Stimulated activated naive CD8-positive, alpha-beta T cell treated with anti-CD3 and anti-CD28 coated beads, Interleukin-15, Interleukin-2, amounts not matched to agents 100 ng/mL and 50 ng/mL, for 24 hours (primary cell): ENCODE results near the gene ZNF530.
A peak's percentile ranks its signal among the peaks of the same experiment; 100 is the strongest.

Experiments
- H3K27ac Mint-ChIP-seq: one replicate; pipeline ENCODE4 v1.8.0; 2021; ENCODE audit warnings: mild to moderate bottlenecking, mixed read lengths
- H3K27me3 Mint-ChIP-seq: one replicate; pipeline ENCODE4 v1.8.0; 2021; ENCODE audit warnings: mixed read lengths
- H3K36me3 Mint-ChIP-seq: one replicate; pipeline ENCODE4 v1.8.0; 2021; ENCODE audit warnings: low read depth, mixed read lengths
- H3K4me1 Mint-ChIP-seq: one replicate; pipeline ENCODE4 v1.8.0; 2021; ENCODE audit warnings: low read depth, mixed read lengths
- H3K4me3 Mint-ChIP-seq: one replicate; pipeline ENCODE4 v1.8.0; 2021; ENCODE audit warnings: mild to moderate bottlenecking, mixed read lengths
- H3K9me3 Mint-ChIP-seq: one replicate; pipeline ENCODE4 v1.8.0; 2021; ENCODE audit warnings: mixed read lengths

ZNF530 gene

DNA sequence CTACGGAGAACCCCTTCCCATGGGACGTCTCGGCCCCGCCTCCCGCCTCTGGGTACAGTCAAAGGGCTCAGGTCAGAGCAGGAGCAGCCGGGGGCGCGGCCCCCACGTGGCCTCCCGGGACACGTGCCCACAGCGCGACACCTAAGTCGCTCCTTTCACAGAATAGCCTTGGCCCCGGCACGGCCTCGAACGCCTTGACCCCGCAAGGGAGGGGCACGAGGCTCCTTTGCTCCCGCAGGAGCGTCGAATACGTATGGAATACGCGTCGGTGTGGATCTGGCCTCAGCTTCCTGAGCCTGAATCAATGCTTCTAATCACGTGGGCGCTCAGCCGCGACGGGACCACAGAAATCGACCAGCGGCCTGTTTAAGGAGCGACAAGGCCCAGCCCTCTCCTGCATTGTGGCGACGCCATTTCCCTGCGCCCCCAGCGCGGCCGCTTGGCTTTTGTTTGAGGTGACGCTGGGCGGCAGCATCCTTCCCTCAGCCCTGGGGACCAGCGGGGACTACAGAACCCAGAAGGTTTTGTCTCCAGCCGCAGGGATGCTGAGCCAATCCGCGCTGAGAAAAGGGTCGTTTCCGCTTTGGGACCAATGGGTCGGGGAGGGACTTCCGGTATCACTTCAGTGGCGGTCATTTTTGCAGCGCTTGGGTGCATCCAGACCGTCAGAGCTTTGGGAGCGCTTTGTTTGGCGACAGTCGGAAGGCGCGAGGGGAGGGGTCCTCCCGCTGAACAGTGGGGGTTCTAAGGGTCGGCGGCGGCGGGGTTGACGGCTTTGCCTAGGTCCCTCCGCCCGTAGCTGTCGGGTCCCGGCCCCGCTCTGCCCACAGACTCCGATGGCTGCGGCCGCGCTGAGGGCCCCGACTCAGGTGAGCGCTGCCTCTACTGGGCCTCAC lies 15.9 kb upstream of the ZNF530 start, which contains the start of gene ZIK1:
Gene ZIK1 (plus strand): TSS at position 625 of the 896 bp plus-strand sequence. CDS start 212 bp downstream, at position 837.
- peaks cover 23% of the 10 kb centered on the region for H3K4me1 Mint-ChIP-seq
- H3K36me3 Mint-ChIP-seq = peaks cover 54% of the 10 kb centered on the region
- peaks cover 45% of the 10 kb centered on the region for H3K9me3 Mint-ChIP-seq
- H3K4me3 Mint-ChIP-seq = peak within 1 kb of the TSS; percentile 93
- peak within 1 kb of the TSS; percentile 80 for H3K27ac Mint-ChIP-seq
- no peaks in the 10 kb centered on the region for H3K27me3 Mint-ChIP-seq

GRCh38 chr19:57587529-57587928 lies 12.2 kb upstream of the ZNF530 start:
- Mint-ChIP-seq H3K27me3 (no peaks in the 10 kb centered on the region), H3K9me3 (peaks cover 55% of the 10 kb centered on the region), H3K4me1 (peaks cover 19% of the 10 kb centered on the region), H3K4me3 (no peak overlapping the region), H3K27ac (no peak overlapping the region), H3K36me3 (peaks cover 80% of the 10 kb centered on the region)

DNA sequence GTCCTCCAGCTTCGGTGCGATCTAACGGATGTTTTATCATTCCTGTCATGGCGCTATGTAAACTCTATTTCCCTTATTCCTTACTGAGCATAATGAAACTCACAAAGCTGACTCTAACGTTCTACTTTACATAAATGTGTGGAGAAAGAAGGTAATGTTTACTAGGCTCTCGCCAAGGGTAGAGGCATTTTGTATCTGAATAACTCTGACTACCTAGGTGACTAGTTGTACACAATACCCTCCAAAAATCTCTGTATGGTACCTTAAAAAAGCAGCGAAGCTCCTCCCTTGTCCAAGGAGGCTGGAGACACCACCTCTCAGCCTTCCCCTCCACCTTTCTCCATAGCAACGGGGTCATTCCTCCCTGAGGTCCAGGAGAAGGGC lies 316 bp upstream of the ZNF530 start:
- Mint-ChIP-seq H3K27me3 (no peaks in the 10 kb centered on the region), H3K27ac (no peak overlapping the region), H3K9me3 (peaks cover 57% of the 10 kb centered on the region), H3K4me1 (peaks cover 23% of the 10 kb centered on the region), H3K36me3 (peaks cover 35% of the 10 kb centered on the region), H3K4me3 (peak overlapping the region; percentile 83)

DNA sequence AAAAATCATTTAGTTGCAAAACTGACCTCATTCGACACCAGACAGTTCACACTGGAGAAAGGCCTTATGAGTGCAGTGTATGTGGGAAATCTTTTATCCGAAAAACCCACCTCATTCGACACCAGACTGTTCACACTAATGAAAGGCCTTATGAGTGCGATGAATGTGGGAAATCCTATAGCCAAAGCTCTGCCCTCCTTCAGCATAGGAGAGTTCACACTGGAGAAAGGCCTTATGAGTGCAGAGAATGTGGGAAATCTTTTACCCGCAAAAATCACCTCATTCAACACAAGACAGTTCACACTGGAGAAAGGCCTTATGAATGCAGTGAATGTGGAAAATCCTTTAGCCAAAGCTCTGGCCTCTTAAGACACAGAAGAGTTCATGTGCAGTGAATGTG lies 7.2 kb downstream of the ZNF530 start:
- H3K27ac Mint-ChIP-seq = no peak overlapping the region
- H3K36me3 Mint-ChIP-seq = peaks cover 75% of the 10 kb centered on the region
- no peaks in the 10 kb centered on the region for H3K4me1 Mint-ChIP-seq
- no peaks in the 10 kb centered on the region for H3K27me3 Mint-ChIP-seq
- peaks cover 52% of the 10 kb centered on the region for H3K9me3 Mint-ChIP-seq
- no peak overlapping the region for H3K4me3 Mint-ChIP-seq

DNA sequence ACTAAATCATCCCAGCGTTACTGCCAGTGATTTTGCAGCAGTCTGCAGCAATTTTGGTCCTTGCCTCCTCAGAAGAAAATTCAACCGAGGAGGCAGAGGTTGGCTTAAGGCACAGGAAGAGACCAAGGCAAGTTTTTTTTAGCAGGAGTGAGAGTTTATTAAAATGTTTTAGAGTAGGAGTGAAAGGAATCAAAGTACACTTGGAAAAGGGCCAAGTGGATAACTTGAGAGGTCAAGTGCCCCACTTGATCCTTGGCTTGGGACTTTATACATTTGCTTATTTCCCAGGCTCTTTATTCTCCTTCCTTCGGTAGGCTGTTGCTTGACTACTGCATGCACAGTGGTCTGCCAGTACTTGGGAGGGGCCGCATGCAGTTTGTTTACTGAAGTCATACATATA lies 11.4 kb downstream of the ZNF530 start:
- Mint-ChIP-seq H3K36me3 (peaks cover 56% of the 10 kb centered on the region), H3K9me3 (peaks cover 38% of the 10 kb centered on the region), H3K27me3 (no peaks in the 10 kb centered on the region), H3K4me1 (peaks cover 16% of the 10 kb centered on the region), H3K27ac (no peak overlapping the region), H3K4me3 (no peak overlapping the region)

- peaks cover 58% of the 10 kb centered on the region for H3K36me3 Mint-ChIP-seq
- H3K4me1 Mint-ChIP-seq = peaks cover 20% of the 10 kb centered on the region
- H3K4me3 Mint-ChIP-seq = peak within 1 kb of the TSS; percentile 92
- no peaks in the 10 kb centered on the region for H3K27me3 Mint-ChIP-seq
- peaks cover 45% of the 10 kb centered on the region for H3K9me3 Mint-ChIP-seq
- peak within 1 kb of the TSS; percentile 89 for H3K27ac Mint-ChIP-seq
These were observed 14.5 kb downstream of the ZNF530 start, which contains the start of gene ZNF134 for GRCh38 chr19:57613941-57614743. Gene ZNF134 (plus strand): TSS chr19:57614242. CDS start chr19:57619469, 5,227 bp downstream.

DNA sequence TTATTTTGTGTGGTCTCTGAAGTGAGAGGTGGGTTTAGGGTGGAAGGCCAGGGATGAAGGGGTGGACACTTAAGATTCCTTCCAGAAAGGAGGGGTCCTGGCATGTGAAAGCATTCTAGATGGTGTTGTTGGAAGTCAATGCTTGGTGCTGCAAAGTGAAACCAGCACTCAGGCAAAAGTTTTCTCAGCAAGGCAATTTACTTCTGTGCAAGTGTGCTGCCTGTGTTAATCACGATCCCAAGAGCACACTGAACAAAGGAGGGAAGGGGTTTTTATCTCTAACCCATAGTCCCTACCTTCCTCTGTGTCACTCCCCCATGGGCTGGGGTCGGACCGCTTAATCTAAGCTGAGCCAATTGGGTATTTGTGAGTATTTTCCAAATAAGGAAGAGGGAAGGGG lies 15.7 kb downstream of the ZNF530 start:
- H3K4me3 Mint-ChIP-seq = peak overlapping the region; percentile 92
- H3K27me3 Mint-ChIP-seq = no peaks in the 10 kb centered on the region
- H3K9me3 Mint-ChIP-seq = peaks cover 57% of the 10 kb centered on the region
- H3K36me3 Mint-ChIP-seq = peaks cover 70% of the 10 kb centered on the region
- H3K4me1 Mint-ChIP-seq = peaks cover 20% of the 10 kb centered on the region
- peak overlapping the region; percentile 89 for H3K27ac Mint-ChIP-seq

DNA sequence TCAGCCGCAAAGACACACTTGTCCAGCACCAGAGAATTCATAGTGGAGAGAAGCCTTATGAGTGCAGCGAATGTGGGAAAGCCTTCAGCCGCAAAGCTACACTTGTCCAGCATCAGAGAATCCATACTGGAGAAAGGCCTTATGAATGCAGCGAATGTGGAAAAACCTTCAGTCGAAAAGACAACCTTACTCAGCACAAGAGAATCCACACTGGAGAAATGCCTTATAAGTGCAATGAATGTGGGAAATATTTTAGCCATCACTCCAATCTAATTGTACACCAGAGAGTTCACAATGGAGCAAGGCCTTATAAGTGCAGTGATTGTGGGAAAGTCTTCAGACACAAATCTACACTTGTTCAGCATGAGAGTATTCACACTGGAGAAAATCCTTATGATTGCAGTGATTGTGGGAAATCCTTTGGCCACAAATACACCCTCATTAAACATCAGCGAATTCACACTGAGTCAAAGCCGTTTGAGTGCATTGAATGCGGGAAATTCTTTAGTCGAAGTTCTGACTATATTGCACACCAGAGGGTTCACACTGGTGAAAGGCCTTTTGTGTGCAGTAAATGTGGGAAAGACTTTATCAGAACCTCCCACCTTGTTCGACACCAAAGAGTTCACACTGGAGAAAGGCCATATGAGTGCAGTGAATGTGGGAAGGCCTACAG lies 21.1 kb downstream of the ZNF530 start:
- Mint-ChIP-seq H3K4me3 (no peak overlapping the region), H3K36me3 (peaks cover 98% of the 10 kb centered on the region), H3K27ac (no peak overlapping the region), H3K4me1 (peaks cover 5% of the 10 kb centered on the region), H3K27me3 (no peaks in the 10 kb centered on the region), H3K9me3 (peaks cover 56% of the 10 kb centered on the region)

GRCh38 chr19:57623091-57623490 lies 23.4 kb downstream of the ZNF530 start:
- Mint-ChIP-seq H3K9me3 (peaks cover 43% of the 10 kb centered on the region), H3K36me3 (peaks cover 75% of the 10 kb centered on the region), H3K27me3 (no peaks in the 10 kb centered on the region), H3K4me1 (no peaks in the 10 kb centered on the region), H3K27ac (no peak overlapping the region), H3K4me3 (no peak overlapping the region)

DNA sequence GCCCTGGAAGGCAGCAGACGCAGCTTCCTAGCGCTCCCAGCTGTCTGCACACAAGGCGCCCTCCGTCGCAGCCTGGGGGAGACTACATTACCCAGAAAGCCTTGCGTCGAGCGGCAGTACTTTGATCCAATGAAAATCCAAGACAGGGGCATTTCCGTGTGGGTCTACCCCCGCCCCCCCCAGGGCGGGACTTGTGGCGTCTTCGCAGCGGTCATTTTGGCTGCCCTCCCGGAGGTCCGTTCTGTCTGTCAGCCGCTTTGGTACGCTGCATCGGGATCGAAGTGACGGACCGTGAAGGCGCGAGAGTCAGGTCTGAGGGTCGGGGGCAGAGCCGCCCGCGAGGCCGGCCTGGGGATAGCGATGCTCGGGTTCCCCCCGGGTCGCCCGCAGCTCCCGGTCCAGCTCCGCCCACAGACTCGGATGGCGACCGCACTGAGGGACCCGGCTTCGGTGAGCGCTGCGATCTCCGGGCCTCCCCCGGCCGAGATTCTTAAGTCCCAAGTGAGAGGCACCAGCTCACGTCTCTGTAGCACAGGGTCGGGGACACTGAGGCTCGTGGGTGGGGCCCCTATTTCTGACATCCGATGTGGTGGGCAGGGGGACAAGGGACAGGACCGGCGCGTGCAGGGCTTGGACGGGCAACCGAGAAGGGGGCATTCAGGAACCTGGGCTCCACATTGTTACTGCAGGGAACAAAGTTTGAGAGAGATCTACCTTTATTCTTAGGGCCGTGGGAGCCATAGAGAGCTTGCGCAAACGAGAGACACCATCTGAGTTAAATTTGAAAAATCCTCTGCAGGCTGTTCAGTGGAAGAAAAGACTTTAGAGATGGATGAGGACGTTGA lies 33.5 kb downstream of the ZNF530 start, which contains the start of gene ZNF211:
Gene ZNF211 (plus strand): TSS at position 182 of the 845 bp plus-strand sequence. CDS start 179 bp downstream, at position 361.
- peaks cover 23% of the 10 kb centered on the region for H3K4me1 Mint-ChIP-seq
- peak within 1 kb of the TSS; percentile 49 for H3K27ac Mint-ChIP-seq
- no peaks in the 10 kb centered on the region for H3K27me3 Mint-ChIP-seq
- peak within 1 kb of the TSS; percentile 86 for H3K4me3 Mint-ChIP-seq
- H3K36me3 Mint-ChIP-seq = peaks cover 39% of the 10 kb centered on the region
- H3K9me3 Mint-ChIP-seq = peaks cover 42% of the 10 kb centered on the region

GRCh38 chr19:57633832-57634131 lies 34.1 kb downstream of the ZNF530 start:
- H3K9me3 Mint-ChIP-seq = peaks cover 42% of the 10 kb centered on the region
- peak overlapping the region; percentile 86 for H3K4me3 Mint-ChIP-seq
- no peaks in the 10 kb centered on the region for H3K27me3 Mint-ChIP-seq
- H3K4me1 Mint-ChIP-seq = peaks cover 23% of the 10 kb centered on the region
- peaks cover 45% of the 10 kb centered on the region for H3K36me3 Mint-ChIP-seq
- H3K27ac Mint-ChIP-seq = no peak overlapping the region

GRCh38 chr19:57637379-57637778 lies 37.7 kb downstream of the ZNF530 start:
- peaks cover 81% of the 10 kb centered on the region for H3K36me3 Mint-ChIP-seq
- no peak overlapping the region for H3K27ac Mint-ChIP-seq

GRCh38 chr19:57641715-57642234 lies 42.1 kb downstream of the ZNF530 start:
- Mint-ChIP-seq H3K36me3 (peaks cover 75% of the 10 kb centered on the region), H3K4me1 (no peaks in the 10 kb centered on the region), H3K27me3 (no peaks in the 10 kb centered on the region), H3K9me3 (peaks cover 57% of the 10 kb centered on the region), H3K27ac (no peak overlapping the region), H3K4me3 (no peak overlapping the region)

More at GRCh38 chr19:57637379-57637778, 37.7 kb downstream of the ZNF530 start:
- Mint-ChIP-seq H3K9me3 (peaks cover 64% of the 10 kb centered on the region), H3K27me3 (no peaks in the 10 kb centered on the region), H3K4me1 (peaks cover 23% of the 10 kb centered on the region), H3K4me3 (no peak overlapping the region)
